ENCODE results near the gene ASNSD1.

Gene ASNSD1

GRCh38 chr2:189661148-189661956, at the start of gene ASNSD1:
Gene ASNSD1, plus strand, starts transcription at chr2:189661459. Its CDS starts 4,674 bp downstream, at chr2:189666133.
- peak; percentile 92 to 99 for TF ChIP-seq CTCF (IDR thresholded peaks at IDR 0.05)
- Histone ChIP-seq H3K27ac (peak within 1 kb of the TSS; percentile 91 to 94), H3K4me1 (peaks cover 0 to 46% (median 19%) of the 10 kb centered on the region in 4 donors), H3K9me3 (no peaks in the 10 kb centered on the region), H3K4me3 (peak within 1 kb of the TSS; percentile 94 to 96), H3K36me3 (peaks cover 0 to 8% (median 7%) of the 10 kb centered on the region in 3 donors), H3K27me3 (no peaks in the 10 kb centered on the region)
- intact Hi-C loops (cut with DNase I; ENCODE audit: low total_unique reads), result loop anchor here (5.0 to 10.0 kb wide), 2 partner anchors 36 to 123 kb away; partner anchors contain the start of genes ORMDL1 and PMS1
- DNase-seq, result peak; percentile 99 to 100

GRCh38 chr2:189613077-189613636, 48.1 kb upstream of the ASNSD1 start:
- Histone ChIP-seq H3K4me1 (peaks cover 0 to 21% (median 5%) of the 10 kb centered on the region in 4 donors), H3K4me3 (peak overlapping the region; percentile 37 to 39), H3K9me3 (no peaks in the 10 kb centered on the region), H3K27me3 (no peaks in the 10 kb centered on the region), H3K36me3 (no peaks in the 10 kb centered on the region), H3K27ac (peak overlapping the region; percentile 61 to 65)
- intact Hi-C loops (cut with DNase I; ENCODE audit: low total_unique reads), result no loop called here
- no peak for TF ChIP-seq CTCF (IDR thresholded peaks at IDR 0.05)
- DNase-seq, result no peak

- no peak for TF ChIP-seq CTCF (IDR thresholded peaks at IDR 0.05)
- Histone ChIP-seq H3K9me3 (no peaks in the 10 kb centered on the region), H3K4me1 (peaks cover 0 to 21% (median 5%) of the 10 kb centered on the region in 4 donors), H3K4me3 (peak overlapping the region; percentile 37 to 39), H3K27ac (peak overlapping the region; percentile 61 to 65), H3K36me3 (no peaks in the 10 kb centered on the region), H3K27me3 (no peaks in the 10 kb centered on the region)
- intact Hi-C loops (cut with DNase I; ENCODE audit: low total_unique reads), result no loop called here
- DNase-seq, result no peak
These were observed 47.4 kb upstream of the ASNSD1 start for GRCh38 chr2:189613650-189614420.

GRCh38 chr2:189614585-189614984, 46.7 kb upstream of the ASNSD1 start:
- Histone ChIP-seq H3K27ac (no peak overlapping the region), H3K4me1 (peaks cover 0 to 21% (median 5%) of the 10 kb centered on the region in 4 donors), H3K4me3 (no peak overlapping the region), H3K36me3 (no peaks in the 10 kb centered on the region), H3K27me3 (no peaks in the 10 kb centered on the region), H3K9me3 (no peaks in the 10 kb centered on the region)
- intact Hi-C loops (cut with DNase I; ENCODE audit: low total_unique reads), result no loop called here
- no peak for TF ChIP-seq CTCF (IDR thresholded peaks at IDR 0.05)
- DNase-seq, result no peak

- intact Hi-C loops (cut with DNase I; ENCODE audit: low total_unique reads), result no loop called here
- no peaks in the 10 kb centered on the region for H3K9me3 ChIP-seq
- H3K27me3 ChIP-seq, result no peaks in the 10 kb centered on the region
- H3K4me3 ChIP-seq, result no peak overlapping the region
- TF ChIP-seq CTCF (IDR thresholded peaks at IDR 0.05), result no peak
- peaks cover 0 to 9% (median 2%) of the 10 kb centered on the region in 4 donors for H3K4me1 ChIP-seq
- no peak overlapping the region for H3K27ac ChIP-seq
- DNase-seq, result no peak
- no peaks in the 10 kb centered on the region for H3K36me3 ChIP-seq
These were observed 43.1 kb upstream of the ASNSD1 start for GRCh38 chr2:189618197-189618596.
